ENCODE measurements around the gene SLCO2B1.

DNA sequence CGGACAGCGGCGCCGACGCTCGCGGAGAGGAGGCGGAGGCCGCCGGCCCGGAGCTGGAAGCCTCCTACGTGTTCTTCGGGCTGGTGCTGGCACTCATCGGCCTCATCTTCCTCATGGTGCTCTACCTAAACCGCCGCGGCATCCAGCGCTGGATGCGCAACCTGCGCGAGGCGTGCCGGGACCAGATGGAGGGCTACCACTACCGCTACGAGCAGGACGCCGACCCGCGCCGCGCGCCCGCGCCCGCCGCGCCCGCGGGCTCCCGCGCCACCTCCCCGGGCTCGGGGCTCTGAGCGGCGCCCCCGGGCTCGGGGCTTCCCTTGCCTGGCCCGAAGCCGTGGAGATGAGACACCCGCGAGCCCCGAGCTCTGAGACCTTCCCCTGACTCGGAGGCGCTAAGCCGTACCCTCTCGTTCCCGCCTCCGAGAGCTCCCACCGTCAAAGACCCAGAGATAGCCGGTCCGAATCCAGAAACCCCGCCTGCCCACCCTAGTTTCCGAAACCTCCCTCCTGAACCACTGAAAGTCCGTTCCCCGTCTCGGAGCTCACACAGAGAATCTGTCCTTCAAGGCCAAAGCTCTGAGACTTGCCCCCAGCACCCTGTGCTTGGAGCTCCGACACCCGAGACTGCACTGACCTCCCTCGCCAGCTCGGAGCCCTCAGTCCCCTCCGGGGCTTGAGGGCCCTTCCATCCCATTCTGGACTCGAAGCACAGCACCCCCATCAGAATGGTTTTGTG, 91.2 kb downstream of the SLCO2B1 start:
- no peak for TF ChIP-seq EZH2 (IDR thresholded peaks at IDR 0.05; ENCODE audit: borderline replicate concordance, low read depth, low read length, severe bottlenecking)
- TF ChIP-seq, protein P1, sequence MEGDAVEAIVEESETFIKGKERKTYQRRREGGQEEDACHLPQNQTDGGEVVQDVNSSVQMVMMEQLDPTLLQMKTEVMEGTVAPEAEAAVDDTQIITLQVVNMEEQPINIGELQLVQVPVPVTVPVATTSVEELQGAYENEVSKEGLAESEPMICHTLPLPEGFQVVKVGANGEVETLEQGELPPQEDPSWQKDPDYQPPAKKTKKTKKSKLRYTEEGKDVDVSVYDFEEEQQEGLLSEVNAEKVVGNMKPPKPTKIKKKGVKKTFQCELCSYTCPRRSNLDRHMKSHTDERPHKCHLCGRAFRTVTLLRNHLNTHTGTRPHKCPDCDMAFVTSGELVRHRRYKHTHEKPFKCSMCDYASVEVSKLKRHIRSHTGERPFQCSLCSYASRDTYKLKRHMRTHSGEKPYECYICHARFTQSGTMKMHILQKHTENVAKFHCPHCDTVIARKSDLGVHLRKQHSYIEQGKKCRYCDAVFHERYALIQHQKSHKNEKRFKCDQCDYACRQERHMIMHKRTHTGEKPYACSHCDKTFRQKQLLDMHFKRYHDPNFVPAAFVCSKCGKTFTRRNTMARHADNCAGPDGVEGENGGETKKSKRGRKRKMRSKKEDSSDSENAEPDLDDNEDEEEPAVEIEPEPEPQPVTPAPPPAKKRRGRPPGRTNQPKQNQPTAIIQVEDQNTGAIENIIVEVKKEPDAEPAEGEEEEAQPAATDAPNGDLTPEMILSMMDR (IDR thresholded peaks at IDR 0.05; ENCODE audit: borderline replicate concordance, extremely low read depth, low read length, poor library complexity, severe bottlenecking) = no peak
